ENCODE results near the gene MOB3B.

Gene MOB3B

GRCh38 chr9:27542508-27542907 lies 12.9 kb upstream of the MOB3B start:
- DNase-seq = no peak

DNA sequence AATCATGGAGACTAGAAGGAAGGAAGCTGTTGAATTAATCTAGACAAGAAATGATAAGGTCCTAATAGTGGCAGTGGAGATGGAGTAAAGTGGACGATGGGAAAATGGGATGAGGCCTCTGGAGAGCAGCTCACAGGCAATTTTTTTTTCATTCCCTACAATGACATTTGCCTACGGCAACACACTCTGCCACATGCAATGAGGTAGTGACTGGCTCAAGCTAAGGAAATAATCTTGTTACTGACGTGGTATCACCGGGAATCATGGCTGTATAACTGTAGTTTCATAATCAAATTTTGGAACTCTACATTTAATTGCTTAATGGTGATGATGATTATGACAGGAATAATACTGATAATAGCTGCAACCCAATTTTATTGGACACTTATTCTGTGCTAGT lies 12.1 kb upstream of the MOB3B start:
- no peak for DNase-seq

DNA sequence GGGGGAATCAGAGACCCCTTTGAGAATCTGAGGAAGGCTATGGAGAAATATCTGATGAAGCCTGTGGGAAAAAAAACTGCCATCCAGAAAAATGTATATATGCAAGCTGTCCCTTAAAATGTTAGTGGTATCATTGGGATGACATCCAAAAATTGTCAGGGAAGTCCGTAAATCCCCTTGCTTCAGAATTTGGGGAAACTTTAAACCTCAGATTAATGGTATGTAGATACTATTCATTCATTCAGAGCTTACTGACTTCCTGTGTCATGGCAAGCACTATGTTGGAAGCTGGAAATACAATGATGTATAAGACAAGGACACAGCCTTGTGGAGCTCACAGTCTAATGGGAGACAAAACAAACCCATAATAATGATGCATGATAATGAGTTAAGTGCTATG lies 10.9 kb upstream of the MOB3B start:
- no peak for DNase-seq

GRCh38 chr9:27539479-27540441 lies 10.1 kb upstream of the MOB3B start:
- peak in 4 of 56 donors; percentile 6 to 26 (median 16) for DNase-seq

DNA sequence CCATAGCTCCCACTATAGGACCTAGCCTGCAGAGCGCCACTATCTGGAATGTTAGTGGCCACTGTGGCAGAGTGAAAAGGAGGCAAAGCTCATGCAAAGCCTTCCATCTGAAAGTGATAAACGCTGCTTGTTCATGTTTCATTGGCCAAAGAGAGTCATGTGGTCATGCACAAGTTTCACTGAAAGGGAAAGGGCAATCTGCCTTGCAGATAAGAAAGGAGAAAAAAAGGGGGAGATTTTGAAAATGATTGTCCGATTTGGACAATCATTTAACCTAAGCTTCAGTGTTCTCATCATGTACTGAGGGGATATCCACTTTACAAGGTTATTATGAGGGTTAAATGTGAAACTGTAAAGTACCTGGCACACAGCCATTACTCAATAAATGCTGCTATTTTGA lies 9.0 kb upstream of the MOB3B start:
- DNase-seq = no peak

DNA sequence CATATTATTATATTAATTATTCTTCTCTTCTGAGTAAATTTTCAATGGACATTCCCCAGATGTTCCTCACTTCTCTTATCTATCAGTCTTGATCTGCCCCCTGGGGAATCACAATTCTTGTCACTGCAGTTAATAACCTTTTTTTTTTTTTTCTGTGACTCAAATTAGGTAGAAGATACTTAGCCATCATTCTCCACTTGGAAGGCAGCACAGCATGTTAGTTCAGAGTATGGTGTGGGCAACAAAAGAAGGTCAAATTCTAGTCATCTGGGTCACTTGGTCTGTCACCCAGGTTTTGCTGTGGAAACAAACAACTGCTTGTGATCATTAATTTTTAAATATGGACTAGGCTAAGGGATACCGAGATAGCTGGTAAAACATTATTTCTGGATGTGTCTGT lies 8.1 kb upstream of the MOB3B start:
- no peak for DNase-seq

- no peak for DNase-seq
Measured at GRCh38 chr9:27537027-27537435, 7.4 kb upstream of the MOB3B start.

GRCh38 chr9:27536168-27536567 lies 6.6 kb upstream of the MOB3B start:
- no peak for DNase-seq

GRCh38 chr9:27535701-27536118 lies 6.1 kb upstream of the MOB3B start:
- DNase-seq = peak in 32 of 56 donors; percentile 21 to 80 (median 48)

DNA sequence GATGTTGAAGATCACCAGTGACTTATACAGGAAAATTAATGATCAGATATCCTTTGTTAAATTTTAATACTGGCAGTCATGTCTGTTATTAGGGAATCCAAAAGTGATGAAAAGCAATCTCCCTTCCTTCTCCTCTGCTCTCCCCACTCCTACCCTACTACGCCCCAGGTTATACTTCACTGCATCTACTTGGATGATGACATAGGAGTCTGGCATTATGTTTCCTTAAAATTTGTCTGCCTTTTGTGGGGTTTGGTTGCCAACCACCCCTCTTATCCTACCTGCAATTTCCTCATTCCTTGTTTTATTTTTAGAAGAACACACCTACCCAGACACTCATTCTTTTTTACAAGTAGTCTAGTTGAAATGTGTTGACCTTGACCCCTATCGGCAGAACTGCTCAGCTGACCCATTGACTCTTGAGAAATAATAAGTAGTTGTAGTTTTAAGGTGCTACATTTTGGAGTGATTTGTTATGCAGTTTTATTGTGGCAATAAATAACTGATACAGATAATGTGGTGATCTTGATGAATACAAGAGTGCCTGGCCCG lies 5.1 kb upstream of the MOB3B start:
- DNase-seq = no peak

- DNase-seq = peak in 1 of 56 donors; percentile 50
Measured at GRCh38 chr9:27534131-27534530, 4.5 kb upstream of the MOB3B start.

DNA sequence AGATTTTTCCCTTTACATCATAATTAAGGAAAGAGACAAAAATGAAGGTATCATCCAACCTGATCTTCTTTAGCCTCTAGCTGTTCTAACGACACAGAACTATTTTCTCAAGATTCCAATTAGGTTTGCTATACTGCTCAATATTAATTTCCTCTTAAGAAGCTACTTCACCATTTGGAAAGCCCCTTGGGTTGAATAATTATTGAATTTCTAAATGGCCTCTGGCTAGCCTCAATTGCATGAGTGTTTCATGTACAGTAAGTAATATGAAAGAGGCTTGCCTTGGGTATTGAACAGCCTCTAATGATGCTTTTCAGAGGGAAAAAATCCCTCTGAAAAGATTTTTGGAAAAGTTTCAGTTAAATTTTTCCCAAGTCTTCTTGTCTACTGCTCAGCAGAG lies 3.7 kb upstream of the MOB3B start:
- DNase-seq = no peak

- DNase-seq = no peak
Measured at GRCh38 chr9:27532046-27532445, 2.4 kb upstream of the MOB3B start.

DNA sequence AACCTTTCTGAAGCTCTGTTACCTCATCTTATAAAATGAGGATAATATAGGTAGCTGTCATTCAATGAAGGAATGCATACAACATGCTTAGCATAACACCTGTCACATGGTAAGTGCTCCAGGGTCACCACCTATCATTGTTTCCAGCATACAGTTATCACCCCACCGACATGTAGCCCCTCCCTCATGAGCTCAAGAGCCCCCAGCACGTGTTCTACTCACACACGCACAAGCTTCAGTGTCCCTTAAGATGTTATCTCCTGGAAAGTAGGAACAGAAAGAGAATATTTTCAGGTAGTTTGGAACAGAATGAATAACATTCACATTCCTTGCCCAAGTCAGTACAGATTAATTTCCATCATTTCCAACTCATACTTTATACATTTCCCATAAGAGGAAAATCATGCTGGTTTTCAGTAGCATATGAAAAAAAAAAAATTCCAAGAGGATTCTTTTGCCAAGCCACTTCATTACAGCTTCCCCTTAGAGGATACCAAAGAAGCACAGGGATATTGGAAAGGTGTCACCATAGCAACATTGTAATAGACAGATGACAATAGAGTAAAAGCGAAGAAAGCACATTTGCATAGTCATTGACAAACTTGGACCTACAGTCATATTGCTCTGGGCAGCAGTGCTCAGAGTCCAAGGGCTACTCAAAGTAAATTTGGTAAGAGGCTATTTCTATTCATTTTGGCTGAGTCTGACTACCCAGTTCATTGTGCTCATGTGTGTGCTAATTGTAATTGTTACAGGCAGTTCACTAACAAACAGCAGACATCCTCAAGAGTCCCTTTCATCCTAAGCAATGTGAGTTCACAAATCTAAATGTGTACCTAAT lies 1.5 kb upstream of the MOB3B start:
- DNase-seq = no peak

GRCh38 chr9:27528886-27529315 lies 713 bp downstream of the MOB3B start:
- peak in 38 of 56 donors; percentile 11 to 71 (median 54) for DNase-seq

GRCh38 chr9:27528076-27528885 lies 1.3 kb downstream of the MOB3B start:
- peak in 52 of 56 donors; percentile 24 to 81 (median 64) for DNase-seq

- DNase-seq = peak in 14 of 56 donors; percentile 23 to 70 (median 48)
Measured at GRCh38 chr9:27527702-27528075, 1.9 kb downstream of the MOB3B start.

DNA sequence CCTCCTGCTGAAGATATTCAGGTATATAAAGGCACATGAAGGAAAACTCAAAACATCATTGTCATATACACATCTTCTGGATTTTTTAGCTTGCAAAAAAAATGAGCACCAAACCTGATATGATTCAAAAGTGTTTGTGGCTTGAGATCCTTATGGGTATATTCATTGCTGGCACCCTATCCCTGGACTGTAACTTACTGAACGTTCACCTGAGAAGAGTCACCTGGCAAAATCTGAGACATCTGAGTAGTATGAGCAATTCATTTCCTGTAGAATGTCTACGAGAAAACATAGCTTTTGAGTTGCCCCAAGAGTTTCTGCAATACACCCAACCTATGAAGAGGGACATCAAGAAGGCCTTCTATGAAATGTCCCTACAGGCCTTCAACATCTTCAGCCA lies 5.4 kb downstream of the MOB3B start, which contains the start of gene IFNK:
Gene IFNK, plus strand, starts transcription at position 55 of the 400 bp plus-strand sequence. Its CDS starts 47 bp downstream, at position 102.
- DNase-seq = no peak

DNA sequence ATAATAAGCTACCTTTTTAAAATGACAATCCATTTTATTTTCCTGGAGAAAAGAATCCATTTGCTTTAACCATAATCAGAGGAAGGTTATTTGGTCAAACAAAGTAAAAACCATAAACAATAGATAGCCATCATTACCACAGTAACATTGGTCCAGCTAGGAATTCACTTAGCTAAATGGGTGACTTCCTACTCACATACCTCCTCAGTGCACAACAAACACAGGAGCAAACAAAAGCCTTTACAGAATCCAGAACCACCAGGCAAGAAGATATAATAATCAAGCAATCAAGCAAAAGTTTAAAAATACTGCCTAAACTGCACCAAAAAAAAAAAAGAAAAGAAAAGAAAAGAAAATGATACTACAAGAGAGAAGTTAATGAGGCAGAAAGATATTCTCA lies 6.5 kb downstream of the MOB3B start:
- DNase-seq = no peak

DNA sequence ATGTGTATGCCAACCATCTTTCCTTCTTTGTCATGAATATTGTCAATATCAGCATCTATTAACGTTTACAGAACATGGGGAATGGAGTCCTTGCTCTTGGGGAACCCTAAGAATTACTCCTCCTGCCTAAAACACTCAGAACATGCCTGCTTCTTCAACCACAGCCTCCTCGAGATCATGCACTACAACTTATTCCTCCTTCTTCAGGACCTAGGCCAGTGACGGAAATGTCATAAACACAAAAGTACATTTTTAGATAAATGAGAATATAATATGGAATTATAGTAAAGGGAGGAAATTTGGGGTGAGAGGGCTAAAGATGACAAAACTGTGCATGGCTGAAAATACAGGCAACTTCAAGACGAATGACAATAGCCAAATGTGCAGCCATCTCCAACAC lies 8.6 kb downstream of the MOB3B start:
- DNase-seq = no peak
